Endodermal cell (in vitro differentiated cells): ENCODE results near the gene NRG2. TPM values are rescaled to one million over a fixed set of nuclear protein-coding genes. Genes with fewer than 3 reads are reported as not detected.

Source experiments
- DNase-seq: peaks from one replicate; pipeline ENCODE4 v3.0.0-alpha.2; 2017
- H3K27ac ChIP-seq: 2 replicates; pipeline ENCODE4 v1.5.1; 2013; ENCODE audit warnings: mild to moderate bottlenecking, low read depth, low read length, moderate library complexity
- H3K27me3 ChIP-seq: 2 replicates; pipeline ENCODE4 v1.6.1; 2013; ENCODE audit warnings: mild to moderate bottlenecking, low read length, moderate library complexity; ENCODE audit not compliant: insufficient read depth, control insufficient read depth, poor library complexity, severe bottlenecking
- H3K36me3 ChIP-seq: 2 replicates; pipeline ENCODE4 v1.7.0; 2013; ENCODE audit warnings: mild to moderate bottlenecking, low read length, moderate library complexity; ENCODE audit not compliant: control insufficient read depth, insufficient read depth
- H3K4me1 ChIP-seq: one replicate; pipeline ENCODE4 v1.7.0; 2013; ENCODE audit warnings: low read length; ENCODE audit not compliant: control insufficient read depth, insufficient read depth
- H3K4me3 ChIP-seq: 2 replicates; pipeline ENCODE4 v1.5.1; 2013; ENCODE audit warnings: mild to moderate bottlenecking, low read length, moderate library complexity
- H3K9ac ChIP-seq: 2 replicates; pipeline ENCODE4 v1.6.1; 2013; ENCODE audit warnings: mild to moderate bottlenecking, low read length, moderate library complexity; ENCODE audit not compliant: poor library complexity, severe bottlenecking; ENCODE audit errors: extremely low read depth
- H3K9me3 ChIP-seq: 2 replicates; pipeline ENCODE4 v1.6.1; 2013; ENCODE audit warnings: mild to moderate bottlenecking, low read length, moderate library complexity; ENCODE audit not compliant: control insufficient read depth
- H3K27ac Mint-ChIP-seq: 2 replicates; pipeline ENCODE4 v1.8.0; 2020; ENCODE audit warnings: mixed read lengths
- H3K27me3 Mint-ChIP-seq: 2 replicates; pipeline ENCODE4 v1.8.0; 2021; ENCODE audit warnings: mild to moderate bottlenecking, mixed read lengths; ENCODE audit not compliant: insufficient read depth
- H3K36me3 Mint-ChIP-seq: 2 replicates; pipeline ENCODE4 v1.8.0; 2020; ENCODE audit warnings: low read depth, mixed read lengths
- H3K4me1 Mint-ChIP-seq: 2 replicates; pipeline ENCODE4 v1.8.0; 2020; ENCODE audit warnings: mixed read lengths
- H3K4me3 Mint-ChIP-seq: 2 replicates; pipeline ENCODE4 v1.8.0; 2020; ENCODE audit warnings: mild to moderate bottlenecking, moderate library complexity, mixed read lengths
- H3K9me3 Mint-ChIP-seq: 2 replicates; pipeline ENCODE4 v1.8.0; 2020; ENCODE audit warnings: mild to moderate bottlenecking, mixed read lengths
- WGBS, 2 experiments: methylation state at CpG; one replicate each; pipeline versions ENCODE4 v1.1.5 to v1.1.7; 2013; ENCODE audit warnings: missing lambda C conversion rate in 2 of 2, mixed read lengths in 1 of 2; ENCODE audit not compliant: insufficient coverage in 1 of 2, insufficient read length in 1 of 2; 5-methylcytosine and 5-hydroxymethylcytosine counted together
- total RNA-seq, 2 donors: library from RNA; stranded (reverse); fragmentation: NEBNext Ultra II Directional in 1 of 2; extraction: Animal tissue kit (Norgen Biotek cat#: 25700) in 1 of 2; gene quantifications; 2 replicates in 1 of 2; 3 replicates in 1 of 2; pipeline ENCODE4 v1.2.1, GENCODE V29; 2021
- TF ChIP-seq, protein P1 (sequence below): fragments of 200-600 bp; sonication (generic); conservative IDR thresholded peaks from 2 replicates; pipeline ENCODE4 v1.5.0; 2021; ENCODE audit warnings: antibody characterized with exemption, mild to moderate bottlenecking

Gene NRG2
- total RNA-seq, 2 donors from 2014 or later = 10.8 to 12.5 TPM

GRCh38 chr5:139955616-139956273, 87.4 kb downstream of the NRG2 start:
- Mint-ChIP-seq H3K36me3 (no peaks in the 10 kb centered on the region), H3K4me3 (no peak overlapping the region), H3K9me3 (no peaks in the 10 kb centered on the region), H3K4me1 (peaks cover 33% of the 10 kb centered on the region), H3K27ac (peak overlapping the region; percentile 32), H3K27me3 (peaks cover 16% of the 10 kb centered on the region)
- Histone ChIP-seq H3K4me3 (no peak overlapping the region), H3K27ac (no peak overlapping the region), H3K27me3 (no peaks in the 10 kb centered on the region), H3K9ac (no peak overlapping the region), H3K9me3 (no peaks in the 10 kb centered on the region), H3K36me3 (no peaks in the 10 kb centered on the region), H3K4me1 (peaks cover 5% of the 10 kb centered on the region)
- 26 to 32% methylated on average over 3 to 5 of the region's 5 CpGs for WGBS, 2 experiments
- peak; percentile 85 for DNase-seq
- TF ChIP-seq, protein P1, sequence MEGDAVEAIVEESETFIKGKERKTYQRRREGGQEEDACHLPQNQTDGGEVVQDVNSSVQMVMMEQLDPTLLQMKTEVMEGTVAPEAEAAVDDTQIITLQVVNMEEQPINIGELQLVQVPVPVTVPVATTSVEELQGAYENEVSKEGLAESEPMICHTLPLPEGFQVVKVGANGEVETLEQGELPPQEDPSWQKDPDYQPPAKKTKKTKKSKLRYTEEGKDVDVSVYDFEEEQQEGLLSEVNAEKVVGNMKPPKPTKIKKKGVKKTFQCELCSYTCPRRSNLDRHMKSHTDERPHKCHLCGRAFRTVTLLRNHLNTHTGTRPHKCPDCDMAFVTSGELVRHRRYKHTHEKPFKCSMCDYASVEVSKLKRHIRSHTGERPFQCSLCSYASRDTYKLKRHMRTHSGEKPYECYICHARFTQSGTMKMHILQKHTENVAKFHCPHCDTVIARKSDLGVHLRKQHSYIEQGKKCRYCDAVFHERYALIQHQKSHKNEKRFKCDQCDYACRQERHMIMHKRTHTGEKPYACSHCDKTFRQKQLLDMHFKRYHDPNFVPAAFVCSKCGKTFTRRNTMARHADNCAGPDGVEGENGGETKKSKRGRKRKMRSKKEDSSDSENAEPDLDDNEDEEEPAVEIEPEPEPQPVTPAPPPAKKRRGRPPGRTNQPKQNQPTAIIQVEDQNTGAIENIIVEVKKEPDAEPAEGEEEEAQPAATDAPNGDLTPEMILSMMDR = peak; percentile 33

DNA sequence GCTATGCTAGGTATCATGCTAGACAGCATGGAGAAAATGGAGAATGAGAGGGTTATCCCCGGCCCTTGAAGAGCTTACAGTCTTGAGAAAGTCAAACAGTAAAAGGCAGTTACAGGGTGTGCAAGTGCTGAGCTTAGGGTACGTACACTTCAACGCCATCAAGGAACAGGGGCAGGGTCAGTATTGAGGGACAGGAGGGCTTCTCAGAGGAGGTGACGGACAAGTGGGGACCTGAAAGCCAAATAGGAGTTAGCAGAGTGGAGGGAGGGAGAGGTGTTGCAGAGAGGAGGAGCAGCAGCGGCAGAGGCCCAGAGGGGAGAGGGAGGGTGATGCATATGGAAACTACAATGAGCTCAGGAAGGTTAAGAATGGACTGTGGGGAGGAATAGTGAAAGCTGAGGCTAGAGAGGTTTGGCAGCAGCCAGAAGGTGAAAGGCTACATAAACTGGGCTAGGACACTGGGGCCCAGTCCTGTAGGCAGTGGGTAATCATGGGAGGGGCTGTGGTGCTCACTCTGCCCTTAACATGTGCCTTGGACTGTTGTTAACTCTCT, 88.0 kb downstream of the NRG2 start:
- 80 to 81% methylated on average over 3 to 5 of the region's 5 CpGs for WGBS, 2 experiments
- Histone ChIP-seq H3K27me3 (no peaks in the 10 kb centered on the region), H3K9me3 (no peaks in the 10 kb centered on the region), H3K4me3 (no peak overlapping the region), H3K9ac (no peak overlapping the region), H3K27ac (no peak overlapping the region), H3K4me1 (peaks cover 5% of the 10 kb centered on the region), H3K36me3 (no peaks in the 10 kb centered on the region)
- Mint-ChIP-seq H3K9me3 (no peaks in the 10 kb centered on the region), H3K4me1 (peaks cover 33% of the 10 kb centered on the region), H3K27ac (peak overlapping the region; percentile 32), H3K4me3 (no peak overlapping the region), H3K36me3 (no peaks in the 10 kb centered on the region), H3K27me3 (peaks cover 18% of the 10 kb centered on the region)
- DNase-seq = peak; percentile 69
- TF ChIP-seq, protein P1 = no peak

DNA sequence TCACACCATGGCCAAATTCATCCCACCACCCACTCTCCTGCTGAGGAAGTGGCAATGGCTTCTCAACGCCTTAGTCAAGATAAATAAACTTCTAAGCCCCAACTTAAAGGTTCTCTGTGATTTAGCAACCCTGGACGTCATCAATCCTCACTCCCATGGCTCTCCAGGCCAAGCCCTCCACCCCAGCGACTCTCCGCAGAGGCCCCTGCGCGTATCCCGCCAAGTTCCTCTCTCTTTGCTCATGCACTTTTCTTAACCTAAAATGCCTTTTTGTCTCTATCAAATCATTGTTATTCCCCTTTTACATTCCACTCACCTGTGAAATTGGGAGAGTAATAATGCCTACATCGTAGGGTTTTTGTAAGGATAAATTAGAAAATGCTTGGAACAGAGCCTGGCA, 88.6 kb downstream of the NRG2 start:
- no peak for DNase-seq
- TF ChIP-seq, protein P1 = no peak
- no peak overlapping the region for H3K4me3 Mint-ChIP-seq
- H3K27ac Mint-ChIP-seq = peak overlapping the region; percentile 5
- peaks cover 16% of the 10 kb centered on the region for H3K27me3 Mint-ChIP-seq
- no peaks in the 10 kb centered on the region for H3K9me3 Mint-ChIP-seq
- H3K4me1 ChIP-seq = peaks cover 5% of the 10 kb centered on the region
- 74 to 86% methylated on average over 4 to 8 of the region's 8 CpGs for WGBS, 2 experiments
- H3K36me3 ChIP-seq = no peaks in the 10 kb centered on the region
- no peak overlapping the region for H3K27ac ChIP-seq
- H3K36me3 Mint-ChIP-seq = no peaks in the 10 kb centered on the region
- H3K9ac ChIP-seq = no peak overlapping the region
- H3K4me3 ChIP-seq = no peak overlapping the region
- H3K27me3 ChIP-seq = no peaks in the 10 kb centered on the region
- peaks cover 33% of the 10 kb centered on the region for H3K4me1 Mint-ChIP-seq
- no peaks in the 10 kb centered on the region for H3K9me3 ChIP-seq
